ENCODE measurements around the gene ACER1. TPM values are rescaled to one million over a fixed set of nuclear protein-coding genes. Genes with fewer than 3 reads are reported as not detected.

Gene ACER1
- total and polyA plus RNA-seq, 10 of the 15 experiments (the other 5 are each of a cell fraction or from before 2014, with no cell fraction given), result not detected

DNA sequence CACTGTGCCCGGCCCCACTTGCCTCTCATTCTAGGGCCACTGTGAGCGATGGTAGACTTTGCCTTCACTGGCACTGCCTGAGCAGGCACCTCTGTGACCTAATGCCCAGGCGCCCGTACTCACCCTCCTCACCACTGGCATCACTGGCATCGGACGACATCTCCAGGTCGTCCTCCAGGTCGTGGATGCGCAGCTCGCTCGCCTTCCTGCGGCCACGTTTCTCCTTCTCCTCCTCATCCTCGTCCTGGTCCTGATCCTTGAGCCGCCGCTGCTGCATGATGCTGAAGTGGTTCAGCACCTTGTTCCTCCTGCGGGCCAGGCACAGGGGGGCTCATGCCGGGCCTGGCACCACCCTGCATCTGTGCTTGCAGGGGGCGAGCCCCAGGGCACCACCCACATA lies 49.8 kb upstream of the ACER1 start:
- H3K79me2 ChIP-seq (ENCODE audit: control insufficient read depth, insufficient read depth, low read length), result no peaks in the 10 kb centered on the region
- peaks cover 22 to 39% of the 10 kb centered on the region in 2 experiments for H3K36me3 ChIP-seq (ENCODE audit: control insufficient read depth in 2 of 2, insufficient read depth in 2 of 2, low read length in 1 of 2)
- ChIA-PET SMC1A (ENCODE audit: uncharacterized antibody, unreplicated experiment) (interaction anchor here (0.7 kb wide), 1 partner anchor 10 kb away, joined by 3 read pairs; the partner anchor contains the start of gene GTF2F1), RAD21 (ENCODE audit: unreplicated experiment) (interaction anchor here (0.7 kb wide), 1 partner anchor 385 kb away, joined by 5 read pairs; no protein-coding TSS in a partner anchor), CTCF (interaction anchor here (0.6 kb wide), 1 partner anchor 232 kb away, joined by 3 read pairs; no protein-coding TSS in a partner anchor), POLR2A (interaction anchor here (0.6 kb wide), 2 partner anchors 12 to 186 kb away, joined by 3 to 7 read pairs; no protein-coding TSS in a partner anchor)
- in situ Hi-C loops (cut with MboI) (no loop called here), intact Hi-C loops (cut with micrococcal nuclease; ENCODE audit: unreplicated experiment) (no loop called here)
- H3K4me3 ChIP-seq, result no peak overlapping the region
- BruUV-seq (replicated peaks), result no TSS peak
- H3K4me2 ChIP-seq (ENCODE audit: control insufficient read depth, insufficient read depth), result no peak overlapping the region
- no peaks in the 10 kb centered on the region for H3K27me3 ChIP-seq (replicated peaks in 1 of 2; ENCODE audit: control insufficient read depth in 2 of 2, insufficient read depth in 2 of 2, low read length in 1 of 2)
- TF ChIP-seq POLR2A (IDR thresholded peaks at IDR 0.05; ENCODE audit: low read depth, low read length) (peak; percentile 42; the same call in 1 of the 2 replicates), STAT1 (conservative IDR thresholded peaks at IDR 0.05) (no peak)
- H3K9ac ChIP-seq (ENCODE audit: control insufficient read depth, insufficient read depth, low read length), result no peak overlapping the region
- H3K4me1 ChIP-seq (ENCODE audit: control insufficient read depth, insufficient read depth, low read length), result no peaks in the 10 kb centered on the region
- ATAC-seq (no peak), FAIRE-seq (no peak), DNase-seq (ENCODE audit: low read depth, low spot score) (no peak)
- H3K27ac ChIP-seq (ENCODE audit: control insufficient read depth, insufficient read depth), result no peak overlapping the region
- 91% methylated on average over 18 of the region's 19 CpGs for WGBS (ENCODE audit: insufficient coverage, insufficient replicate concordance, low lambda C conversion rate, missing lambda C conversion rate)
- H4K20me1 ChIP-seq (ENCODE audit: control insufficient read depth, insufficient read depth), result no peaks in the 10 kb centered on the region
- peaks cover 1% of the 10 kb centered on the region; the same call in 1 of the 3 replicates for H3K9me3 ChIP-seq (replicated peaks; ENCODE audit: control insufficient read depth, insufficient read depth, low read length)
- no peak overlapping the region for H2AFZ ChIP-seq (ENCODE audit: control insufficient read depth, low read depth, low read length)

- DNase-seq (ENCODE audit: low read depth, low spot score), result no peak
- ChIA-PET POLR2A (no interaction called here), RAD21 (ENCODE audit: unreplicated experiment) (no interaction called here), CTCF (interaction anchor here (0.6 kb wide), 1 partner anchor 400 kb away, joined by 3 read pairs; no protein-coding TSS in a partner anchor), SMC1A (ENCODE audit: uncharacterized antibody, unreplicated experiment) (no interaction called here)
- no peak overlapping the region for H3K4me3 ChIP-seq
- TSS peak; percentile 81 for BruUV-seq (replicated peaks)
- H4K20me1 ChIP-seq (ENCODE audit: control insufficient read depth, insufficient read depth), result no peaks in the 10 kb centered on the region
- H3K4me2 ChIP-seq (ENCODE audit: control insufficient read depth, insufficient read depth), result no peak overlapping the region
- intact Hi-C loops (cut with micrococcal nuclease; ENCODE audit: unreplicated experiment), result no loop called here
- H3K9ac ChIP-seq (ENCODE audit: control insufficient read depth, insufficient read depth, low read length), result no peak overlapping the region
- in situ Hi-C loops (cut with MboI), result no loop called here
- H3K27ac ChIP-seq (ENCODE audit: control insufficient read depth, insufficient read depth), result no peak overlapping the region
- no peaks in the 10 kb centered on the region for H3K4me1 ChIP-seq (ENCODE audit: control insufficient read depth, insufficient read depth, low read length)
- no peak overlapping the region for H2AFZ ChIP-seq (ENCODE audit: control insufficient read depth, low read depth, low read length)
- FAIRE-seq, result no peak
- no peaks in the 10 kb centered on the region for H3K27me3 ChIP-seq (replicated peaks in 1 of 2; ENCODE audit: control insufficient read depth in 2 of 2, insufficient read depth in 2 of 2, low read length in 1 of 2)
- no peaks in the 10 kb centered on the region for H3K79me2 ChIP-seq (ENCODE audit: control insufficient read depth, insufficient read depth, low read length)
- no peak for ATAC-seq
- WGBS (ENCODE audit: insufficient coverage, insufficient replicate concordance, low lambda C conversion rate, missing lambda C conversion rate), result over 99% methylated on average over 23 of the region's 40 CpGs
- H3K9me3 ChIP-seq (replicated peaks; ENCODE audit: control insufficient read depth, insufficient read depth, low read length), result peaks cover 1% of the 10 kb centered on the region; the same call in 1 of the 3 replicates
- peaks cover 21 to 28% of the 10 kb centered on the region in 2 experiments for H3K36me3 ChIP-seq (ENCODE audit: control insufficient read depth in 2 of 2, insufficient read depth in 2 of 2, low read length in 1 of 2)
- TF ChIP-seq CBX3 (IDR thresholded peaks at IDR 0.05; ENCODE audit: borderline replicate concordance, low read depth) (no peak), HDGF (IDR thresholded peaks at IDR 0.05) (no peak), KLF5 (IDR thresholded peaks at IDR 0.05; ENCODE audit: partially characterized antibody) (no peak), RFX5 (IDR thresholded peaks at IDR 0.05; ENCODE audit: low read depth, low read length) (no peak), SP1 (IDR thresholded peaks at IDR 0.05; ENCODE audit: low read depth, low read length) (no peak), SPI1 (IDR thresholded peaks at IDR 0.05; ENCODE audit: borderline replicate concordance, insufficient read depth, low read depth, low read length) (no peak), EP300 (IDR thresholded peaks at IDR 0.05; ENCODE audit: borderline replicate concordance in 1 of 2, control insufficient read depth in 1 of 2, low read depth in 2 of 2, low read length in 2 of 2) (no peak), PAX5 (IDR thresholded peaks at IDR 0.05; ENCODE audit: borderline replicate concordance, low read depth, low read length) (no peak), RAD51 (IDR thresholded peaks at IDR 0.05) (no peak), TBL1XR1 (IDR thresholded peaks at IDR 0.05; ENCODE audit: low read depth, low read length) (no peak), KDM1A (IDR thresholded peaks at IDR 0.05; ENCODE audit: borderline replicate concordance) (no peak)
- TF ChIP-seq, protein P1, sequence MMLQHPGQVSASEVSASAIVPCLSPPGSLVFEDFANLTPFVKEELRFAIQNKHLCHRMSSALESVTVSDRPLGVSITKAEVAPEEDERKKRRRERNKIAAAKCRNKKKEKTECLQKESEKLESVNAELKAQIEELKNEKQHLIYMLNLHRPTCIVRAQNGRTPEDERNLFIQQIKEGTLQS (IDR thresholded peaks at IDR 0.05; ENCODE audit: borderline replicate concordance, extremely low read depth, low read depth, low read length), result no peak
- TF ChIP-seq, protein P2, sequence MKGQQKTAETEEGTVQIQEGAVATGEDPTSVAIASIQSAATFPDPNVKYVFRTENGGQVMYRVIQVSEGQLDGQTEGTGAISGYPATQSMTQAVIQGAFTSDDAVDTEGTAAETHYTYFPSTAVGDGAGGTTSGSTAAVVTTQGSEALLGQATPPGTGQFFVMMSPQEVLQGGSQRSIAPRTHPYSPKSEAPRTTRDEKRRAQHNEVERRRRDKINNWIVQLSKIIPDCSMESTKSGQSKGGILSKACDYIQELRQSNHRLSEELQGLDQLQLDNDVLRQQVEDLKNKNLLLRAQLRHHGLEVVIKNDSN (IDR thresholded peaks at IDR 0.05; ENCODE audit: borderline replicate concordance, extremely low read length, insufficient read depth, low read depth, low read length), result no peak
Observed at GRCh38 chr19:6381030-6381750, 47.8 kb upstream of the ACER1 start.
